Measurements from ENCODE around the gene NOL7. TPM values are rescaled to one million over a fixed set of nuclear protein-coding genes. Genes with fewer than 3 reads are reported as not detected.
A peak's percentile ranks its signal among the peaks of the same experiment; 100 is the strongest.

The NOL7 gene
- total and polyA plus RNA-seq, 2 of the 13 experiments (the other 11 are each of a cell fraction or from before 2014, with no cell fraction given): 37.8 to 186 TPM

DNA sequence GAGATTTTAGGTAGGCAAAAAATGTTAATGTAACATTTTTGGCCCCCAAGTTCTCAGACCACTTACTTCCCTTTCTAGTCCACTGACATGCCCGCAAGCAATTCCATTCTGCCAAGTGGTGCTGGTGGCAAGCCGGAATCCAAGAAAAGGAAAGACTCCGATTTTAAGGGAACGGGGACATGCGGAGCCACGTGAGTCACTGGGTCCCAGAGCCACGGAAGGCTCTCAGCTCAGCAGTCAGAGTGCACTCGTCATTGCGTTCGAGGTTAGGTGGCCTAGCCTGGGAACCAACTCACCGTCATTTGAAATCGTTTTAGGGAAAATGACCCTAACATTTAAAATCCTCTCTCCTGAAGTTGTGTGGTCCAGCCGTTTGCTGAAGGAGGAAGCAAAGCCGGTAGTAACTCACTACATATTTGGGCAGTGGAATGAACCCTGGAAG lies 41.4 kb upstream of the NOL7 start (continued):
- TF ChIP-seq ZNF180 (CRISPR knock-in tag; IDR thresholded peaks at IDR 0.05; ENCODE audit: borderline replicate concordance, low read depth) (no peak), ZNF44 (CRISPR knock-in tag; IDR thresholded peaks at IDR 0.05) (no peak), PAX8 (CRISPR knock-in tag; IDR thresholded peaks at IDR 0.05; ENCODE audit: borderline replicate concordance) (no peak), PHB2 (IDR thresholded peaks at IDR 0.05; ENCODE audit: partially characterized antibody) (no peak), NCOA5 (CRISPR knock-in tag; IDR thresholded peaks at IDR 0.05) (no peak), ZNF33A (CRISPR knock-in tag; IDR thresholded peaks at IDR 0.05; ENCODE audit: borderline replicate concordance) (no peak), TP53 (CRISPR knock-in tag; conservative IDR thresholded peaks at IDR 0.05) (no peak), MED8 (CRISPR knock-in tag; IDR thresholded peaks at IDR 0.05; ENCODE audit: insufficient replicate concordance) (no peak), SRSF9 (IDR thresholded peaks at IDR 0.05; ENCODE audit: borderline replicate concordance, insufficient read depth, low read depth, low read length, poor library complexity, severe bottlenecking) (no peak), ZNF501 (CRISPR knock-in tag; IDR thresholded peaks at IDR 0.05) (no peak), STAT5B (CRISPR knock-in tag; IDR thresholded peaks at IDR 0.05) (no peak), ZNF329 (CRISPR knock-in tag; IDR thresholded peaks at IDR 0.05; ENCODE audit: low read depth) (0 out of 2 replicates have a peak, but pooled peaks have one; percentile 21), ZNF746 (CRISPR knock-in tag; IDR thresholded peaks at IDR 0.05) (peak; percentile 51; the same call in 1 of the 2 replicates), RFX3 (CRISPR knock-in tag; IDR thresholded peaks at IDR 0.05) (no peak), ZNF451 (CRISPR knock-in tag; IDR thresholded peaks at IDR 0.05) (no peak), SP4 (CRISPR knock-in tag; IDR thresholded peaks at IDR 0.05) (no peak), ZNF205 (CRISPR knock-in tag; IDR thresholded peaks at IDR 0.05) (no peak), HDAC2 (CRISPR knock-in tag; IDR thresholded peaks at IDR 0.05) (no peak), ZNF589 (CRISPR knock-in tag; conservative IDR thresholded peaks at IDR 0.05) (0 out of 2 replicates have a peak, but pooled peaks have one; percentile 4), ZNF235 (CRISPR knock-in tag; IDR thresholded peaks at IDR 0.05; ENCODE audit: borderline replicate concordance) (peak; percentile 15; the same call in 1 of the 2 replicates), ZFP36L2 (CRISPR knock-in tag; IDR thresholded peaks at IDR 0.05) (no peak), SUZ12 (IDR thresholded peaks at IDR 0.05; ENCODE audit: low read depth, low read length) (no peak), ZNF136 (CRISPR knock-in tag; IDR thresholded peaks at IDR 0.05; ENCODE audit: low read depth) (no peak), ZNF614 (CRISPR knock-in tag; IDR thresholded peaks at IDR 0.05; ENCODE audit: borderline replicate concordance) (peak; percentile 35; the same call in 1 of the 2 replicates)
- TF ChIP-seq, protein P1, sequence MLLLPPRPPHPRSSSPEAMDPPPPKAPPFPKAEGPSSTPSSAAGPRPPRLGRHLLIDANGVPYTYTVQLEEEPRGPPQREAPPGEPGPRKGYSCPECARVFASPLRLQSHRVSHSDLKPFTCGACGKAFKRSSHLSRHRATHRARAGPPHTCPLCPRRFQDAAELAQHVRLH (CRISPR knock-in tag; IDR thresholded peaks at IDR 0.05; ENCODE audit: borderline replicate concordance, low read depth): no peak
- TF ChIP-seq, protein P2, sequence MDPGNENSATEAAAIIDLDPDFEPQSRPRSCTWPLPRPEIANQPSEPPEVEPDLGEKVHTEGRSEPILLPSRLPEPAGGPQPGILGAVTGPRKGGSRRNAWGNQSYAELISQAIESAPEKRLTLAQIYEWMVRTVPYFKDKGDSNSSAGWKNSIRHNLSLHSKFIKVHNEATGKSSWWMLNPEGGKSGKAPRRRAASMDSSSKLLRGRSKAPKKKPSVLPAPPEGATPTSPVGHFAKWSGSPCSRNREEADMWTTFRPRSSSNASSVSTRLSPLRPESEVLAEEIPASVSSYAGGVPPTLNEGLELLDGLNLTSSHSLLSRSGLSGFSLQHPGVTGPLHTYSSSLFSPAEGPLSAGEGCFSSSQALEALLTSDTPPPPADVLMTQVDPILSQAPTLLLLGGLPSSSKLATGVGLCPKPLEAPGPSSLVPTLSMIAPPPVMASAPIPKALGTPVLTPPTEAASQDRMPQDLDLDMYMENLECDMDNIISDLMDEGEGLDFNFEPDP (CRISPR knock-in tag; conservative IDR thresholded peaks at IDR 0.05): peak; percentile 95; the same call in 1 of the 2 replicates
- TF ChIP-seq, protein P3, sequence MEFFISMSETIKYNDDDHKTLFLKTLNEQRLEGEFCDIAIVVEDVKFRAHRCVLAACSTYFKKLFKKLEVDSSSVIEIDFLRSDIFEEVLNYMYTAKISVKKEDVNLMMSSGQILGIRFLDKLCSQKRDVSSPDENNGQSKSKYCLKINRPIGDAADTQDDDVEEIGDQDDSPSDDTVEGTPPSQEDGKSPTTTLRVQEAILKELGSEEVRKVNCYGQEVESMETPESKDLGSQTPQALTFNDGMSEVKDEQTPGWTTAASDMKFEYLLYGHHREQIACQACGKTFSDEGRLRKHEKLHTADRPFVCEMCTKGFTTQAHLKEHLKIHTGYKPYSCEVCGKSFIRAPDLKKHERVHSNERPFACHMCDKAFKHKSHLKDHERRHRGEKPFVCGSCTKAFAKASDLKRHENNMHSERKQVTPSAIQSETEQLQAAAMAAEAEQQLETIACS (CRISPR knock-in tag; IDR thresholded peaks at IDR 0.05): no peak
- TF ChIP-seq, protein P4, sequence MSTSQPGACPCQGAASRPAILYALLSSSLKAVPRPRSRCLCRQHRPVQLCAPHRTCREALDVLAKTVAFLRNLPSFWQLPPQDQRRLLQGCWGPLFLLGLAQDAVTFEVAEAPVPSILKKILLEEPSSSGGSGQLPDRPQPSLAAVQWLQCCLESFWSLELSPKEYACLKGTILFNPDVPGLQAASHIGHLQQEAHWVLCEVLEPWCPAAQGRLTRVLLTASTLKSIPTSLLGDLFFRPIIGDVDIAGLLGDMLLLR (CRISPR knock-in tag; IDR thresholded peaks at IDR 0.05): no peak
- TF ChIP-seq, protein P5, sequence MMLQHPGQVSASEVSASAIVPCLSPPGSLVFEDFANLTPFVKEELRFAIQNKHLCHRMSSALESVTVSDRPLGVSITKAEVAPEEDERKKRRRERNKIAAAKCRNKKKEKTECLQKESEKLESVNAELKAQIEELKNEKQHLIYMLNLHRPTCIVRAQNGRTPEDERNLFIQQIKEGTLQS (CRISPR knock-in tag; IDR thresholded peaks at IDR 0.05): no peak
